KOPT-K1 (cell line): ENCODE measurements around the gene TFEB.

ENCODE experiments used
- H3K27ac ChIP-seq: fragments of 200-600 bp; sonication (generic); 2 replicates; pipeline ENCODE4 v1.5.1; 2016; ENCODE audit warnings: antibody characterized with exemption, mild to moderate bottlenecking, low read depth, low read length; ENCODE audit not compliant: poor library complexity, severe bottlenecking
- H3K36me3 ChIP-seq: fragments of 200-600 bp; sonication (generic); 2 replicates; pipeline ENCODE4 v1.5.1; 2017; ENCODE audit warnings: antibody characterized with exemption, mild to moderate bottlenecking, low read length, moderate library complexity; ENCODE audit not compliant: insufficient read depth
- H3K9me3 ChIP-seq: fragments of 200-600 bp; sonication (generic); 2 replicates; pipeline ENCODE4 v1.5.1; 2017; ENCODE audit warnings: antibody characterized with exemption, low read length, mild to moderate bottlenecking; ENCODE audit not compliant: insufficient read depth, poor library complexity, severe bottlenecking

Gene TFEB

DNA sequence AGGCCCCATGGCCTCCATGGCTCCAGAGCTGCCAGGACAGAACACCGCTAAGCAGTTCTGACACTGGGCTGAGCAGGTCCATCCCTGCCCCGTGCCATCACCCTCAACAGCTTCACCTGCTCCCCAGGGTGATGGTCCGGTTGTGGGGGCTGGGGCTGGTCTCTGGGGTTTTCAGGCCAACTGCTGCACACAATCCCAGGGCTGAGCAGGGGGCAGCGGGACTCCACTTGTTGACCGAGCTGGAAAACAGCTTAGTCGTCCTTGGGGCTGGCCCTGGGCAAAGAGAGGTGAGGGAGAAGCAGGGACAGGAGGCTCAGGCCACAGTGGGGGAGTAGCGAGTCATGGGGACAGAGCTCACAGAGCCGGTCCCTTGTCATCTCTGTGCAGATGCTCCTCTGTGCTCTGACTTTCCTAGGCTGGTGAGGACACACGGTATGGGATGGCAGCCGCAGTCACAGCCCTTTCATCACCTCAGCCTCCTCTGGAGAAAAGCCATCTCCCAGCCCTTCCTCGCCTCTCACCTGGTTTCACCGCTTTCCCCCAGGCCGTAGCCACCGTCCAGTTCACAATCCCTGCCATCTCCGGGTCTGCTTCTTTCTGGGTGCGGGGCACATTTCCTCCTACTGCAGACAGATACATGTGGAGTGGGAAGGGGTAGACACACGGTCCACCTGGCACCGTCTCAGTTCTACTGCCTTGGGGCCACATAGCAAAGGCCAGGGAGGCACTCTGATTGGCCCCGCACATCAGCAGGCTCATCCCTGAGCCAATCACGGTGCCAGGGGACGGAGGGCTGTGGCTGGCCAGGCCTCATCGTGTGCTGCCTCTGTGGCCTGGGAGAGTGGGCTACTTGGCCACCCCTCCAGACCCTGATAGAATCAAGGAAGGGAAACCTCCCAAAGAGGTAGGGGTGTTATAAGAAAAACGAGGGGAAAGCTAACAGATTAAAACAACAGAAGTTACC lies 78.0 kb downstream of the TFEB start:
- Histone ChIP-seq H3K36me3 (peaks cover 8% of the 10 kb centered on the region; the same call in 1 of the 2 replicates), H3K27ac (no peak overlapping the region), H3K9me3 (no peaks in the 10 kb centered on the region)

DNA sequence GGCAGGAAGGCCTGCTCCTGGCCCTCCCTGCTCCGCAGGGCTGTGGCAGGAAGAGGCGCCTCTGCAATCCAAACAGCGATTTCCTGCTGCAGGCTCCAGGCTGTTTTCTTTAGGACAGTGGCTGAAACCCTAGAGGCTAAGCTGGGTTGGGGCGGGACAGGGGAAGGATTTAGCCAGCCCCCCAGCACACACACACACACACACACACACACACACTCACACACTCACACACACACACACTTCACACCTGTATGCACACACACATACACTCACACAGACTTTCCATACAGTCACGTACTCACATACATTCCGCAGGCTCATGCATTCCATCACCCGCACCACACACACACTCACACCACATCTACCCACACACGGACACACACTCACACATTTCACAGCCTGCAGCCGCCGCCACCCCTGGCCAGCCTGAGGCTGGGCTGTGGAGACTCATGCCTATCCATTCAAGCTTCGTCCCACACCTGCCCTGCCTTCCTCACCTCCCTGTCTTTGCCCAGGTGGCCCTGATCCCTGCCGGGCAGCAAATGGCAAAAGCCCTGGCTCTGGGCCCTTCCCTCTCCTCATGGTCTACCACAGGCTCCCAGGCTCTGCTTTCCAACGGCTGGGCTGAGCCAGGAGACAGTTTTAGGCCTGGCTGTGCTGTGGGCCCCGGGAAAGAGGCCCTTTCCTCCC lies 79.3 kb downstream of the TFEB start:
- no peaks in the 10 kb centered on the region for H3K9me3 ChIP-seq
- H3K27ac ChIP-seq = peak overlapping the region; percentile 36
- H3K36me3 ChIP-seq = peaks cover 21% of the 10 kb centered on the region; the same call in 1 of the 2 replicates

DNA sequence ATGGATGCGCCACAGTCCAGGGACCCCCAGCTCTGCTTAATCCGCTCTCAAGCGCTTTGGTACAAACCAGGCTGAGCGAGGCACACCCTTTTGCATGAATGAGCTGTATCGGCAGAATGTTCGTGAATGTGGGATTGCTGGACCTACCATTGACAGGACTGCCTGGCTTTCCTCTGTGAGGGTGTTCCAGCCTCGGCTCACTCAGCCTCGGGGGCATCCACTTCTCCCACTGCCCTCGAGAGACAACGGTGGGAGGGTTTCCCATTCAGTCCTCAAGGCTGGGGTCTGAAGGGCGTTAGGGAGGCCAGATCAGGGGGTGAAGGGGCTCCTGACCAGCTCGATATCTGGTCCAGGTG lies 79.8 kb downstream of the TFEB start:
- Histone ChIP-seq H3K36me3 (peaks cover 26% of the 10 kb centered on the region; the same call in 1 of the 2 replicates), H3K27ac (peak overlapping the region; percentile 36)

DNA sequence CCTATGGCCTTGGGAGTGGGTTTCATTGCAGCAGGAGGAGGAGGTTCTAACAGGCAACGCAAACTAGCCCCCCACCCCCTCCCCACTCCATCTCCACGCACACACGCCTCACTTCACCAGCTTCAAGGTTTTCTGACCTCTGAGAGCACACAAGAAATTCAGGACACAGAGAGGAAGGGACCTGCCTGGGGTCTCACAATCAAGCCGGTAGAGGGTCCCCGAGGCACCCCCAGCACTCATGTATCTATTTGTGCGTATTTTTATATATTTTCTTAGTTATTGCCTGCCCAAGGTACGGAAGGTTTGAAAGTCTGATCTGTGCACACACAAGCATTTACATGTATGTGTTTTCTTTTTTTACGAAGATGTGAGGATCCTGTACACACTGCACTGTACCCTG lies 80.2 kb downstream of the TFEB start:
- Histone ChIP-seq H3K9me3 (no peaks in the 10 kb centered on the region), H3K27ac (no peak overlapping the region), H3K36me3 (peaks cover 30% of the 10 kb centered on the region; the same call in 1 of the 2 replicates)

More for the DNA sequence above, 79.8 kb downstream of the TFEB start:
- no peaks in the 10 kb centered on the region for H3K9me3 ChIP-seq

DNA sequence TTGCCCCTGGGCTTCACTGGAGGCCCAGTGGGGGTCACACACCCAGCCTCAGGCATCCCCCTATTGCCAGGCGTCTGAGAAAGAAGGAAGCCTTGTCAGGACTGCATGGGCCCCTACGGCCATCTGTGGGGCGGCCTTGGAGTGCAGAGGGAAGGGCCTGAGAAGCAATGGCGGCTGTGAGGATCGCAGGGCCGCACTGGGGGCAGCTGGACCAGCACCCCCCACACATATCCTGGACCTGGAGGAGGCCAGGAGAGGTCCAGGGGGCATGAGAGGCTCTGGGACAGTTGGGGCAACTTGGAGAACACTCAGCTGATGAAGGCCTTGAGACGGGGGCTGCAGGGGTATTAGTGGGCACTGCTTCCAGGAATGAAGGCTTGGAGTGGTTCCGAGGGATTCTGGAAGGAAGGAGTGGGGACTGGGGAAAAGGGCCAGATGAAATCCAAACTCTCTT lies 80.7 kb downstream of the TFEB start:
- Histone ChIP-seq H3K27ac (no peak overlapping the region), H3K36me3 (peaks cover 35% of the 10 kb centered on the region; the same call in 1 of the 2 replicates)

DNA sequence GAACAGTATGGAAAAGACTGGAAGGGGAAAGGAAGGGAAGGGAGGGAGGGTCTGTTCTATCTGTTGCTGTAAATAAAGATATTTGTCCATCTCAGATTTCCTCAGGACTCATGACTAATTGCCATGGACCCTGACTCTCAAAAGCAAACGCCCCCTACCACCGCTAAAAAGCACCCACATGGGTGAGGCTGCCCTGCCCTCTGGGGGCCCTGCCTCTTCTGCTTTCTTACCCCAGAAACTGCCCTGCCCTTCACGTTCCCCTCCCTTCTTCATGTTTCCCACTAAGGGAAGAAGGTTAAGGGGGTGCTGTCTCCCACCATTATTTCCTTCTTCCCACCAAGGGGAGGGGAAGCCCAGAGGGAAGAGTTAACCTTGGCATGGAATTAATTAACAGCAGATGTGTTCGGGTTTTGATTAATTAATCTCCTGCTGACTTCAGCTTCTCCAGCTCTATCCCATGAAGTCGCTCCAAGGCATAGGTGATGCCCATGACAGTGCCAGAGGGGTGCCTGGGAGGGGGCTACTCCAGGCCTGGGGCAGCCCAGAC lies 81.2 kb downstream of the TFEB start:
- Histone ChIP-seq H3K9me3 (no peaks in the 10 kb centered on the region), H3K36me3 (peaks cover 40% of the 10 kb centered on the region; the same call in 1 of the 2 replicates), H3K27ac (no peak overlapping the region)

More for the DNA sequence above, 80.7 kb downstream of the TFEB start:
- no peaks in the 10 kb centered on the region for H3K9me3 ChIP-seq

DNA sequence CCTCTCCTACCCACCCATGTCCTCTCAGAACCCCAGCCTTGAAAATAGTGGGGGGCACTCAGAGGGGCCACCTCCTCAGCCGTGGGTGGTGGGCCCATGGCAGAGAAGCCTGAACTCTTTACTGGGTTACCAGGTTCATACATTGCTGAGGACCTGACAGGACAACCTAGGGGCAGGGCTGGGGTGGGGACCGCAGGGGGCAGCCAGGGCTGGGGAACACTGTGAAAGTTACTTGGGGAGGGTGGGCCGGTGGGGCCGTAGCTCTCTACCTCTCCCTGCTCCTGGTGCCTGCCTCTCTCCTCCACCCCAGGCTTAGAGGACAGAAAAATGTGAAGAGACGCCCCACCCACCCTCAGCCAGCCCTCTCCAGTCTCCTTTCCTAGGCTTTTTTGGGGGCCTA lies 81.7 kb downstream of the TFEB start:
- Histone ChIP-seq H3K36me3 (peaks cover 45% of the 10 kb centered on the region; the same call in 1 of the 2 replicates), H3K9me3 (no peaks in the 10 kb centered on the region), H3K27ac (no peak overlapping the region)

DNA sequence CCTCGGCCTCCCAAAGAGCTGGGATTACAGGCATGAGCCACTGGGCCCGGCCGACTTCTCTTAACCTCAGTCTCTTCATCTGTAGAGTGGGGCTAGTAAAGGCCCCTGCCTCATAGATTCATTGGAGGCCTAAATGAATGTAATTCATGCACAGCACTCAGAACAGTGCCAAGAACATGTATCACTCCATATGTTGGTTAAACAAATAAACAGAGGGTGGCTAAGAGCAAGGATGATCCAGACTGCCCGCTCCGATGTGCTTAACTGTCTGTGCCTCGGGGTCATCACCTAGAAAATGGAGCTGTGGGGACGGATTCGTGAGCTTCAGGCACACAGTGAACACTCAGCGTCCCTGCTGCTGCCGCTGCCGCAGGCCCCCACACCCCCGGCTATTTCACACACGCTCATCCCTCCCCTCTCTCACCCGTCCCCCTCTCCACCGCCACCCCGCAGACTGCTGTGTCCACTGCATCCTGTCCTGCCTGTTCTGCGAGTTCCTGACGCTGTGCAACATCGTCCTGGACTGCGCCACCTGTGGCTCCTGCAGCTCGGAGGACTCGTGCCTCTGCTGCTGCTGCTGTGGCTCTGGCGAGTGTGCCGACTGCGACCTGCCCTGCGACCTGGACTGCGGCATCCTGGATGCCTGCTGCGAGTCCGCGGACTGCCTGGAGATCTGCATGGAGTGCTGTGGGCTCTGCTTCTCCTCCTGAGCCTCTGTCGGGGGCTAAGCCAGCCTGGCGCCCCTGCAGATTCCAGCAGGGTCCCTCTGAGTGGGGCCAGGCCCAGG lies 82.3 kb downstream of the TFEB start:
- Histone ChIP-seq H3K27ac (no peak overlapping the region), H3K36me3 (peaks cover 51% of the 10 kb centered on the region; the same call in 1 of the 2 replicates), H3K9me3 (no peaks in the 10 kb centered on the region)

DNA sequence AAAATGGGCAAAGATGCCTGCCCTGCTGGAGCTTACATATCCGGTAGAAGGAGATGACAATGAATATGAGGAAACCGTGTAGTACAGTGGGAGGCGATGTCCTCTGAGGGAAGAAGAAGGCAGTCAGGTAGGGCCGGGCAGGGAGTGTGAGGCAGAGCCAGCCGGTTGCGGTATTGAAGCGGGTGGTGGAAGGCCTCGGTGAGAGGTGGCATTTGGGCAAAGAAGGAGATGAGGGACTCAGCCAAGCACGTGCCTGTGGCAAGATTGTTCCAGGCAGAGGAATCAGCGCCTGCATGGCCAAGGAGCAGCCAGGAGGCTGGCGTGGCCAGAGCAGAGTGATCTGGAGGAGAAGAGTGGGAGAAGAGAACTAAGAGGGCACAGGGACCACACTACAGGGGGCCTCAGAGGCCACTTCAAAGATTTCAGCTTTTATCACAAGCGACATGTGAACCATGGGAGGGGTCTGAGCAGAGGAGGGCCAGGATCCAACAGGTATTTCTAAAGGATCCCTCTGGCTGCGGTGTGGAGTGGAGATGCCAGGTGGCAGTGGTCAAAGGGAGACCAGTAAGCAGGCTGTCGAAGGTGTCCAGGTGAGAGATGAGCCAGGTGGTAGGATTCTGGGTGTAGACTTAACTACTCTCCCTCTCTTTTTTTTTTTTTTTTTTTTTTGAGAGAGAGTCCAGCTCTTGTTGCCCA lies 83.3 kb downstream of the TFEB start:
- H3K36me3 ChIP-seq = peaks cover 53% of the 10 kb centered on the region; the same call in 1 of the 2 replicates
- H3K27ac ChIP-seq = no peak overlapping the region
- H3K9me3 ChIP-seq = no peaks in the 10 kb centered on the region

DNA sequence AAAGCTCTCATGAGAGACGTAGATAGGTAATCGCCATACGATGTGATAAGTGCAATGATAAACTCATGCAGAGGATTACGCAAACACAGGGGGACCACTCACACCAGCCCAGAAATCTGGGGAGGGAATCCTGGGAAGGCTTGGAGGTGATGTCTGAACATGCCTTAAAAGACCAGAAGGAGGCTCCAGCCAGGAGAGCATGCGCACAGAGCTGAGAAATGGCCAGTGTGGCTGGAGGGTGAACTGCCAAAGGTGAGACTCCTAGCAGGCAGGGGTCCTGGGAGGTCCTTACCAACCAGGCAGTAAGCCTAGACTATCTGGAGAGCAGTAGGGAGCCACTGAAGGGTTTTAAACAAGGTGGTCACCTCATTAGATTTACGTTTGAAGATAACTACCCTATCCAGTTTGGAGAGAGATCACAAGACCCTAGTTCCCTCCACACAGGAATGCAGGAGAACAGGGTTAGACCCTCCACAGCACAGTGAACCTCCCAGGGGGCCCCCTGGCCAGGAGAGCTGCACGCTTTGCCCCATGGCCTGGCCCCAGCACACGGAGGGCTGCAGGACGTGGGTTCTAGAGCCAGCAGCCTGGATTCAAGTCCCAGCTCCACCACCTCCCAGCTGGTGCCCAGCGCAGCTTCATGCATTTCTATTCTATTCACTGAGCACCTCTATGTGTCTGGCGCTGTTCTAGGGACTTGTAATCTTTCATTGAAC lies 84.0 kb downstream of the TFEB start:
- no peak overlapping the region for H3K27ac ChIP-seq
- H3K36me3 ChIP-seq = peaks cover 60% of the 10 kb centered on the region; the same call in 1 of the 2 replicates
- H3K9me3 ChIP-seq = no peaks in the 10 kb centered on the region

DNA sequence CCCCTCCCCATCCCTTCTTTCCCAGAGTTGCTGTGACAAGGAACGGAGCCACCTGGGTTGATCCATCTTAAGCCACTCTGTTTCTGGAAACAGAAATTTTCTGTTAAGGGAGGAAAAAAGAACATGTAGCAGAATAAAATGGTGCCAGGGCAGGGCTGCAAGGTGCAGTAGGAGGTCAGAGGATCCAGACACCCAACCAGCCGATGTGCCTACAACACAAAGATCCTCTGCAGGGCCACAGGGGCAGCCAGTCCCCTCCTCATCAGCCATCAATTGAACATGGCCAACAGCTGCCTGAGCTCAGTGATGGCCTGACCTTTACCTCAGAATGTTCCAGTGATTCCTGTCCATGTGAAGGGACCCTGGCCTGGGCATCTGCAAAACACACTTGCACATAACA lies 85.3 kb downstream of the TFEB start:
- Histone ChIP-seq H3K9me3 (no peaks in the 10 kb centered on the region), H3K27ac (no peak overlapping the region)

DNA sequence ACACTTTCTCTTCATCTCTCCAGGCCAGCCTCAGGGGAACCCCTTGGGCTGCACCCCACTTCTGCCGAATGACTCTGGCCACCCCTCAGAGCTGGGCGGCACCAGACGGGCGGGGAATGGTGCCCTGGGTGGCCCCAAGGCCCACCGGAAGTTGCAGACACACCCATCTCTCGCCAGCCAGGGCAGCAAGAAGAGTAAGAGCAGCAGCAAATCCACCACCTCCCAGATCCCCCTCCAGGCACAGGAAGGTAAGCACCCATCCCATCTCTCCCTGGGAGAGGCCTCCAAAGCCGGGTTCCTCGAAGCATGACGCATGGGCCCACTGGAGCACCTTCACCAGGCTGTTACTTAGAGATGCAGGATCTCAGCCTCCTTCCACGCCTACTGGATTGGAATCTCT lies 85.8 kb downstream of the TFEB start:
- no peaks in the 10 kb centered on the region for H3K9me3 ChIP-seq
- H3K36me3 ChIP-seq = peaks cover 72% of the 10 kb centered on the region; the same call in 1 of the 2 replicates
- H3K27ac ChIP-seq = no peak overlapping the region

More for the DNA sequence above, 85.3 kb downstream of the TFEB start:
- H3K36me3 ChIP-seq = peaks cover 72% of the 10 kb centered on the region; the same call in 1 of the 2 replicates

DNA sequence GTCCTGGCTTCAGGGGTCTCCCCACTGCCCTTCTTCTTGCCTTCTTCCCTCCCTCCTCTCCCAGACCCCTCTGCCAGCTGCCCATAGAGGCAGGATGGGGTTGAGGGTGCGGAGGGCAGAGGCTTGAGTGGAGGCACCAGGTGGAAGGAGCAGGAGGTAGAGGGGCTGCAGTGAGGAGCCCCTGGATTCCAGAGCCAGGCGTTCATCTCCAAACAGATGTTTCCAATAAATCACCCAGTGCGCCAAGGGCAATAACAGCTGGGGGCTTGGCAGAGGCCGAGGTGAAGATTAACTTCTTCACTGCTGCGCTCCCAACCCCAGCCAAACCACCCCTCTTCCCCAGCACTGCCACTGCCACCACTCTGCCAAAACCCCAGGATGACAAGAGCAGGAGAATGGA lies 86.5 kb downstream of the TFEB start:
- Histone ChIP-seq H3K27ac (no peak overlapping the region), H3K36me3 (peaks cover 72% of the 10 kb centered on the region; the same call in 1 of the 2 replicates)

More for the DNA sequence above, 86.5 kb downstream of the TFEB start:
- H3K9me3 ChIP-seq = no peaks in the 10 kb centered on the region
